Stimulated activated naive CD8-positive, alpha-beta T cell treated with anti-CD3 and anti-CD28 coated beads, Interleukin-15, amount 100 ng/mL, for 72 hours (primary cell): ENCODE measurements around the gene TMEM17.
"Not testable (repeated sequence)": the region's sequence is repeated elsewhere in the genome, so short reads cannot be mapped to it uniquely, and the experiment has no call there.

Source experiments
- ATAC-seq: fragments of 150-1000 bp; cut with Tn5 transposase; 2 replicates; pipeline ENCODE4 v1.10.0; 2021; ENCODE audit warnings: mild to moderate bottlenecking, moderate library complexity
- DNase-seq, 2 donors: peaks; one replicate each; pipeline ENCODE4 v3.0.0; 2021 to 2022
- H3K27ac Mint-ChIP-seq, 2 donors: one replicate each; pipeline ENCODE4 v1.8.0; 2022; ENCODE audit warnings: mild to moderate bottlenecking in 2 of 2, mixed read lengths in 2 of 2, moderate library complexity in 2 of 2
- H3K27me3 Mint-ChIP-seq: one replicate; pipeline ENCODE4 v1.8.0; 2022; ENCODE audit warnings: mixed read lengths
- H3K4me1 Mint-ChIP-seq: one replicate; pipeline ENCODE4 v1.8.0; 2022; ENCODE audit warnings: mild to moderate bottlenecking, mixed read lengths
- H3K4me3 Mint-ChIP-seq, 2 donors: one replicate each; pipeline ENCODE4 v1.8.0; 2022; ENCODE audit warnings: mild to moderate bottlenecking in 2 of 2, mixed read lengths in 2 of 2, moderate library complexity in 1 of 2
- H3K9me3 Mint-ChIP-seq, 2 donors: one replicate each; pipeline ENCODE4 v1.8.0; 2022; ENCODE audit warnings: mixed read lengths in 2 of 2

The TMEM17 gene

DNA sequence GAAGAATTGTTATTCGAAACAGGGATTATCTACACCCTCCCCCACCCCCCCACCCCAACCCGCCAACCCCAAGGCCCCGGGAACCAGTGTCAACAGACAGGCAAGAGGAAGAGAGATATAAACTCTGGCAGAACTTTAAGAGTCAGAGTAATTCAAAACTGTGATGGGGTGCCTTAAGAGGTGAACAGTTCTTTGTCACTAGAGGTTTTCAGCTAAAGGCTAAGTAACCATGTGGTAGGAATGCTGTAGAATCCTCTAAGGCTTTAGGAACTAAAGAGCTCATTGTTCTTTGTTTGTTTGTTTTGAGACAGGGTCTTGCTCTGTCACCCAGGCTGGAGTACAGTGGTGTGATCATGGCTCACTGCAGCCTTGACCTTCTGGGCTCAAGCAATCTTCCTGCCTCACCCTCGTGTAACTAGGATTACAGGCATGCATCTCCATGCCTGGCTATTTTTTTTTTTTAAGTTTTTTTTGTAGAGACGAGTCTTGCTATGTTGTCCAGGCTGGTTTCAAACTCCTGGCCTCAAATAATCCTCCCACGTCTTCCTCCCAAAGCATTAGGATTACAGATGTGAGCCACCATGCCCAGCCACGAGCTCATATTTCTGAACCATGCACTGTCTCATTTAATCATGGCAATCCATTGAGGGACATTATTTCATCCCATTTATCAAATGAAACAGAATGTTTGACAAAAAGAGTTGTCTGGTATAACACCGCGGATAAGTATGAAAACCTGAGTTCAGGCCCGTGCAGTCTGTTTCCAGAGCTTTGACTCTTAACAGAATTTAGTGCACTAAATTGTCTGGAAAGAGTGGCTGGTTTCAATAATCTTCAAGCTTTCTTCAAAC, 20.8 kb upstream of the TMEM17 start:
- Mint-ChIP-seq H3K4me3 (no peak overlapping the region), H3K4me1 (no peaks in the 10 kb centered on the region), H3K9me3 (peaks cover 0 to 7% of the 10 kb centered on the region in 2 donors), H3K27me3 (peaks cover under 1% of the 10 kb centered on the region), H3K27ac (no peak overlapping the region)
- ATAC-seq (no peak), DNase-seq (no peak)

DNA sequence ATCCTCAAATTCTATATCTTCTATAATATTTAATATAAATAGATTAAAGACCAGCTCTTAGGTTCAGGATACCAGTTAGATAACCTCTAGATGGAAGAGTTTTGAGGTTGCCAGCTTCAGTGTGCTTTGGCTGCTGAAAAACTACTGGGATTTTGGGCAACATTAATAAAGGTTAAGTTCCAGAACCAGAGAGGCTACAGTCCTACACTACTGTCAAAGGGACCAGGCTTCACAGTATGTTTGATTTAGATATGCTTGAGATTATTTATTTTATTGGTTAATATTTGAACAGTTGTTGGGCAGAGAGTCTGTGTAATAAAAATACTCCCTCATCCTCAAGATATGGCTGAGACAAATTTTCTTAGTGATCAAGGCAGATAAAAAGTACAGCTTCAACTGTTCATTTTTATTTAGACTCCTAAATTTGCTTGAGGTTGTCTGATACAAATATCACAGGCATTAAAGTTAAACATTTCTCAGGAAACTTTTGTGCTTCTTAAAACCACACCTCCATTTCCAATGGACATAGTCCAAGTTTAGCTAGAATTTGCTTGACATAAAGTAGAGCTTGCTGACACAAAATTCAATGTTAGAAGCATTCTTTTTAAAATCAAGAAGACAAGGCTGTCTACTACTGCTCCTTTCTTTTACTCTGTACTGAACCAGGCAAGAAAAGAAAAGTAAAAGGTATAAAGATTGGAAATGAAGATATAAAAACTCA, 19.7 kb upstream of the TMEM17 start:
- no peaks in the 10 kb centered on the region for H3K27me3 Mint-ChIP-seq
- H3K4me3 Mint-ChIP-seq, result no peak overlapping the region
- DNase-seq (no peak), ATAC-seq (no peak)
- no peaks in the 10 kb centered on the region for H3K4me1 Mint-ChIP-seq
- no peak overlapping the region for H3K27ac Mint-ChIP-seq
- peaks cover 0 to 7% of the 10 kb centered on the region in 2 donors for H3K9me3 Mint-ChIP-seq

- no peaks in the 10 kb centered on the region for H3K4me1 Mint-ChIP-seq
- no peak overlapping the region for H3K27ac Mint-ChIP-seq
- H3K9me3 Mint-ChIP-seq, result peaks cover 4 to 7% of the 10 kb centered on the region in 2 donors
- ATAC-seq (no peak), DNase-seq (no peak)
- no peaks in the 10 kb centered on the region for H3K27me3 Mint-ChIP-seq
- no peak overlapping the region for H3K4me3 Mint-ChIP-seq
Observed at GRCh38 chr2:62524293-62524941, 18.4 kb upstream of the TMEM17 start.

- peaks cover 14 to 15% of the 10 kb centered on the region in 2 donors for H3K9me3 Mint-ChIP-seq
- DNase-seq, H3K27me3 Mint-ChIP-seq, H3K27ac Mint-ChIP-seq, H3K4me3 Mint-ChIP-seq, ATAC-seq, H3K4me1 Mint-ChIP-seq: not testable (repeated sequence)
Observed at GRCh38 chr2:62521061-62521460, 15.1 kb upstream of the TMEM17 start.

DNA sequence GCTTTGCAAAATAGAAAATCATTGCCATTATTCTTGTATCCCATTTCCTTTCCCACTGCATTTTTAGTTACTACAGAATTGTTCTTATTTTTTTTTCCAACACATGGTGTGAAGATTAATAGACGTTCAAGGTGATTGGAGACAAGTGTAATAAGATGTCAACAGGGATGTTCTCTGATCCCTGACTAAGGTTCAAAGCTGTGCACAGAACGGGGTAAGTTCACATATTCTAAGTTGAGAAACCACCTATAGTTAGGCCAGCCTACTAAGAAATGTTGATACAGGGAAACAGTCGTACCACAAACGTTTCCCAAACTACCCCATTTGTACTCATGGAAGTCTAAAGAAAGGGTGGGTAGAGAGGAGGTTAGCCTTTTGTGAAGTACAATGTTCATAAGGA, 6.4 kb upstream of the TMEM17 start:
- DNase-seq (no peak), ATAC-seq (no peak)
- H3K27ac Mint-ChIP-seq, result no peak overlapping the region
- no peaks in the 10 kb centered on the region for H3K9me3 Mint-ChIP-seq
- no peak overlapping the region for H3K4me3 Mint-ChIP-seq
- peaks cover 23% of the 10 kb centered on the region for H3K27me3 Mint-ChIP-seq
- H3K4me1 Mint-ChIP-seq, result no peaks in the 10 kb centered on the region

DNA sequence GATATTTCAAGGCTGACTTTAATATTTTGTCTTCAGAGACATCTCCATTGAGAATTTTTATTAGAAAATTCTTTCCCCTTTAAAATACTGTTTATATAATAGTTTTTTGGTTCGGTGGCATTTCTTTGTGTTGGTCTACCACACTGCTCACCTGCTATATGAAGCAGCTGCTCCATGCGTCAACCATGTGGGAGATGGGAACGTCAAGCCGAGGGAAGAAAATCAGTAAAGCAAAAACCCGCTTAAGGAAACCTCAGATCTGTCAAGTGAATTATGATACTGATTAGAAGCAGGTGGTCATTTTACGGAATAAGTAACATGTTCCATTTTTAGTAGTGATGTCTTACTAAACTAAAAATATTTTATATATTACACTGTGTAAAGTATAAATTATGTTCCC, 5.6 kb upstream of the TMEM17 start:
- DNase-seq (no peak), ATAC-seq (no peak)
- Mint-ChIP-seq H3K27me3 (peaks cover 23% of the 10 kb centered on the region), H3K4me1 (peaks cover under 1% of the 10 kb centered on the region), H3K9me3 (no peaks in the 10 kb centered on the region), H3K4me3 (no peak overlapping the region), H3K27ac (no peak overlapping the region)

DNA sequence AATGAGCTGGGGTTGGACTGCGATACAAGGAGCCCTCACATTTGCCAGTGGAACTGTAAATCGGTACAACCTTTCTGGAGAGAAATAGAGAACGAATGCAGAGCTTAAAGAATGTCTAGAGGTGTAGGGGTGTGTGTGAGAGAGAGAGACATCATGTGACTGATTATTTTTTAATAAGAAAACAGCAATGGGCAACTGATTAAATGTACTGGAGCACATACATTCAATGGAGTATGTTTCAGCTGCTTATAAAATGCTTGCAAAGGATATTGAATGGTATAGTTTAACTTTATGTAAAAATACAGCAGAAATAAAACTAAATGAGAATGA, 391 bp upstream of the TMEM17 start:
- H3K4me1 Mint-ChIP-seq, result peaks cover 13% of the 10 kb centered on the region
- peaks cover 9% of the 10 kb centered on the region for H3K27me3 Mint-ChIP-seq
- DNase-seq (no peak), ATAC-seq (peak; percentile 53)
- H3K27ac Mint-ChIP-seq, result no peak overlapping the region
- H3K4me3 Mint-ChIP-seq, result peak overlapping the region; percentile 74 to 88
- no peaks in the 10 kb centered on the region for H3K9me3 Mint-ChIP-seq

- Mint-ChIP-seq H3K27ac (no peak overlapping the region), H3K9me3 (no peaks in the 10 kb centered on the region), H3K4me3 (peak overlapping the region; percentile 74 to 88), H3K27me3 (peaks cover 9% of the 10 kb centered on the region), H3K4me1 (peaks cover 13% of the 10 kb centered on the region)
- ATAC-seq (no peak), DNase-seq (no peak)
Observed at GRCh38 chr2:62505109-62505749, 766 bp downstream of the TMEM17 start.

GRCh38 chr2:62504657-62505056, 1.3 kb downstream of the TMEM17 start:
- ATAC-seq (no peak), DNase-seq (no peak)
- no peak overlapping the region for H3K4me3 Mint-ChIP-seq
- no peak overlapping the region for H3K27ac Mint-ChIP-seq
- H3K27me3 Mint-ChIP-seq, result peaks cover 9% of the 10 kb centered on the region
- no peaks in the 10 kb centered on the region for H3K9me3 Mint-ChIP-seq
- peaks cover 13% of the 10 kb centered on the region for H3K4me1 Mint-ChIP-seq

- peaks cover 13% of the 10 kb centered on the region for H3K4me1 Mint-ChIP-seq
- no peaks in the 10 kb centered on the region for H3K9me3 Mint-ChIP-seq
- no peaks in the 10 kb centered on the region for H3K27me3 Mint-ChIP-seq
- no peak overlapping the region for H3K27ac Mint-ChIP-seq
- no peak for DNase-seq
- H3K4me3 Mint-ChIP-seq, result no peak overlapping the region
- no peak for ATAC-seq
Observed at GRCh38 chr2:62501794-62502500, 4.0 kb downstream of the TMEM17 start.

DNA sequence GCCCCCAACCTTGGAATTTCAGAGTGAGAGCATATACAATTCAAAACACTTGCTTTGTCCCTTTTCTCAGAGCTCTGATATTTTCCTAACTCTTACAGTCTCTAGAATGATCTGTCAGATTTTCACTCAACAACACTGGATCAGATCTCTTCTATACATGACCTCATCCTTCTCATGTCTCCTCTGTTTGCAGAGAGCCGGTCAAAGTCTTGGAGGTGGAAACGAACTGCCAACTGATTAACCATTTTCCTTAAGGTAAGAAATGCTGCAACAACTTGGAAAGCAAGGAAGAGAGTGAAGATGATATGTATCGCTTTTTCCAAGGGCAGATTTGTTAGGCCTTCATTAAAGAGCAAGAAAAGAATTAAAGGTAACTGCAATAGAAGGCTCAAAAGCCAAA, 4.9 kb downstream of the TMEM17 start:
- DNase-seq, result no peak
- Mint-ChIP-seq H3K9me3 (no peaks in the 10 kb centered on the region), H3K27ac (no peak overlapping the region), H3K27me3 (no peaks in the 10 kb centered on the region), H3K4me1 (peaks cover 6% of the 10 kb centered on the region), H3K4me3 (no peak overlapping the region)
- ATAC-seq, result no peak

- Mint-ChIP-seq H3K9me3 (no peaks in the 10 kb centered on the region), H3K27me3 (no peaks in the 10 kb centered on the region), H3K27ac (no peak overlapping the region), H3K4me1 (no peaks in the 10 kb centered on the region), H3K4me3 (no peak overlapping the region)
- DNase-seq (no peak), ATAC-seq (no peak)
Observed at GRCh38 chr2:62499430-62500060, 6.5 kb downstream of the TMEM17 start.

DNA sequence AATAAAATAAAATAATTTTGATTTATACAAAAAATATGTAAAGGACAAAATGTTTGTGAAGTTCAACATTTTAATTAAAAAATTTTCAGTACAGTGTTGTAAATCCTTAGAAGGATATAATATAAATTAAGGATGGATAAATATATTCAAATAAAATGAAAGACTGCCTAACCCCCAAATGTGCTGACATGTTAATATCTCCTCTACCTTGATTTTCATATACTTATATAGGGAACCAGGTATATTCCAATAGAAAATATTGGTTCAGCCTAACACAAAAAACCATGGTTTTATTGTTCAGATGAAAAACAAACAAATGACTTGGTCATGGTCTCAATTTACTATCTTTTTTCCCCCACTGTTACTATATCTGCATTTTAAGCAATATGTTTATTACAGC, 7.3 kb downstream of the TMEM17 start:
- H3K27ac Mint-ChIP-seq, result no peak overlapping the region
- H3K9me3 Mint-ChIP-seq, result no peaks in the 10 kb centered on the region
- ATAC-seq, result no peak
- H3K4me3 Mint-ChIP-seq, result no peak overlapping the region
- H3K27me3 Mint-ChIP-seq, result no peaks in the 10 kb centered on the region
- no peak for DNase-seq
- H3K4me1 Mint-ChIP-seq, result no peaks in the 10 kb centered on the region

- Mint-ChIP-seq H3K4me1 (no peaks in the 10 kb centered on the region), H3K27ac (no peak overlapping the region), H3K4me3 (no peak overlapping the region), H3K9me3 (no peaks in the 10 kb centered on the region), H3K27me3 (no peaks in the 10 kb centered on the region)
- no peak for DNase-seq
- ATAC-seq, result no peak
Observed at GRCh38 chr2:62495761-62496160, 10.2 kb downstream of the TMEM17 start.

- DNase-seq (no peak), ATAC-seq (no peak)
- Mint-ChIP-seq H3K27me3 (no peaks in the 10 kb centered on the region), H3K4me1 (no peaks in the 10 kb centered on the region), H3K4me3 (no peak overlapping the region), H3K9me3 (no peaks in the 10 kb centered on the region), H3K27ac (no peak overlapping the region)
Observed at GRCh38 chr2:62492048-62492447, 13.9 kb downstream of the TMEM17 start.
